Measurements from ENCODE around the gene KIR3DL1.
"Not testable (repeated sequence)": the region's sequence is repeated elsewhere in the genome, so short reads cannot be mapped to it uniquely, and the experiment has no call there.

DNA sequence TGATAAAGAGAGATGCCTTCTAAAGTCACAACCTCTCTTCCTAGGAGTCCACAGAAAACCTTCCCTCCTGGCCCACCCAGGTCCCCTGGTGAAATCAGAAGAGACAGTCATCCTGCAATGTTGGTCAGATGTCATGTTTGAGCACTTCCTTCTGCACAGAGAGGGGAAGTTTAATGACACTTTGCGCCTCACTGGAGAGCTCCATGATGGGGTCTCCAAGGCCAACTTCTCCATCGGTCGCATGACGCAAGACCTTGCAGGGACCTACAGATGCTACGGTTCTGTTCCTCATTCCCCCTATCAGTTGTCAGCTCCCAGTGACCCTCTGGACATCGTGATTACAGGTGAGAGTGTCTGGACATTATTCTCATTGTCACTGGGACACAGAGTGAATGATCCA, 28.1 kb upstream of the KIR3DL1 start:
- TF ChIP-seq, protein P1, sequence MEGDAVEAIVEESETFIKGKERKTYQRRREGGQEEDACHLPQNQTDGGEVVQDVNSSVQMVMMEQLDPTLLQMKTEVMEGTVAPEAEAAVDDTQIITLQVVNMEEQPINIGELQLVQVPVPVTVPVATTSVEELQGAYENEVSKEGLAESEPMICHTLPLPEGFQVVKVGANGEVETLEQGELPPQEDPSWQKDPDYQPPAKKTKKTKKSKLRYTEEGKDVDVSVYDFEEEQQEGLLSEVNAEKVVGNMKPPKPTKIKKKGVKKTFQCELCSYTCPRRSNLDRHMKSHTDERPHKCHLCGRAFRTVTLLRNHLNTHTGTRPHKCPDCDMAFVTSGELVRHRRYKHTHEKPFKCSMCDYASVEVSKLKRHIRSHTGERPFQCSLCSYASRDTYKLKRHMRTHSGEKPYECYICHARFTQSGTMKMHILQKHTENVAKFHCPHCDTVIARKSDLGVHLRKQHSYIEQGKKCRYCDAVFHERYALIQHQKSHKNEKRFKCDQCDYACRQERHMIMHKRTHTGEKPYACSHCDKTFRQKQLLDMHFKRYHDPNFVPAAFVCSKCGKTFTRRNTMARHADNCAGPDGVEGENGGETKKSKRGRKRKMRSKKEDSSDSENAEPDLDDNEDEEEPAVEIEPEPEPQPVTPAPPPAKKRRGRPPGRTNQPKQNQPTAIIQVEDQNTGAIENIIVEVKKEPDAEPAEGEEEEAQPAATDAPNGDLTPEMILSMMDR (IDR thresholded peaks at IDR 0.05; ENCODE audit: low read length) = not testable (repeated sequence)
- TF ChIP-seq EZH2 (optimal IDR thresholded peaks at IDR 0.05; ENCODE audit: low read depth, low read length) = not testable (repeated sequence)
